Activated CD4-positive, CD25-positive, alpha-beta regulatory T cell treated with anti-CD3 and anti-CD28 coated beads, Interleukin-2, amount 50 U/mL, for 16 hours (primary cell): ENCODE results near the gene SEC24C.
"Not testable (repeated sequence)": the region's sequence is repeated elsewhere in the genome, so short reads cannot be mapped to it uniquely, and the experiment has no call there.

Experiments used
- DNase-seq: peaks from one replicate; pipeline ENCODE4 v3.0.0-alpha.2; 2020; ENCODE audit warnings: low read depth, low spot score

SEC24C gene

DNA sequence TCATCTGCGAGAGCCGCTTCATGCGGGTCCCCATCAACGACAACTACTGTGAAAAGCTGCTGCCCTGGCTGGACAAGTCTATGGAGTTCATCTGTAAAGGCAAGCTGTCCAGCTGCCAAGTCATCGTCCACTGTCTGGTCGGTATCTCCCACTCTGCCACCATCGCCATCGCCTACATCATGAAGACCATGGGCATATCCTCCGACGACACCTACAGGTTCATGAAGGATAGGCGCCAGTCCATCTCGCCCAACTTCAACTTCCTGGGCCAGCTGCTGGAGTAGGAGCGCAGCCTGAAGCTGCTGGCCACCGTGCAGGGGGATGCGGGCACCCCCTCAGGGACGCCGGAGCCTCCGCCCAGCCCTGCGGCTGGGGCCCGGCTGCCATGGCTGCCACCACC is 11.7 kb upstream of the SEC24C start:
- no peak for DNase-seq

DNA sequence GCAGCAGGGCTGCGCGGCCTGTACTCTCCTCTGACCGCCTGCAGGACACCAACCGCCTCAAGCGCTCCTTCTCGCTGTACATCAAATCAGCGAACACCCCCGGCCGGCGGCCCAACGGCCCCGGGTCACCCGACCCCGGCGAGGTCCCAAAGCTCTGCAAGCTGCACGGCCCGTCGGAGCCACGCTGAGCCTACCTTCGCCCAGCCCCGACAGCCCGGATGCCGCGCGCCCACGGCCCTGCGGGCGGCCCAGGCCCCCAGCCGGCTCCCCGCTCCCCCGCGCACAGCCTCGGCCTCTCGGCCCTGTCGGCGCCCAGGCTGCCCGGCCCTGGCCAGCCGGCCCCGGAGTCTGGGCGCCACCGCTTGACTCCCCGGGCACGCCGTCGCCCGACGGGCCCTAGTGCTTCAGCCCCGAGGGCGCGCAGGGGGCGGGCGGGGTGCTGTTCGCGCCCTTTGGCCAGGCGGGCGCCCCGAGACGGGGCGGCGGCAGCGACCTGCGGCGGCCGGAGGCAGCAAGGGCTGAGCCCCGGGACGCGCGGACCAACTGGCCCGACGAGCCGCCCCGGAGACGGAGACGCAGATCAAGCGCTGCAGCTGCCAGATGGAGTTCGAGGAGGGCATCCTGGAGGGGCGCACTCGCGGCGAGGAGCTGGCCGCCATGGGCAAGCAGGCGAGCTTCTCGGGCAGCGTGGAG is 11.1 kb upstream of the SEC24C start:
- no peak for DNase-seq

DNA sequence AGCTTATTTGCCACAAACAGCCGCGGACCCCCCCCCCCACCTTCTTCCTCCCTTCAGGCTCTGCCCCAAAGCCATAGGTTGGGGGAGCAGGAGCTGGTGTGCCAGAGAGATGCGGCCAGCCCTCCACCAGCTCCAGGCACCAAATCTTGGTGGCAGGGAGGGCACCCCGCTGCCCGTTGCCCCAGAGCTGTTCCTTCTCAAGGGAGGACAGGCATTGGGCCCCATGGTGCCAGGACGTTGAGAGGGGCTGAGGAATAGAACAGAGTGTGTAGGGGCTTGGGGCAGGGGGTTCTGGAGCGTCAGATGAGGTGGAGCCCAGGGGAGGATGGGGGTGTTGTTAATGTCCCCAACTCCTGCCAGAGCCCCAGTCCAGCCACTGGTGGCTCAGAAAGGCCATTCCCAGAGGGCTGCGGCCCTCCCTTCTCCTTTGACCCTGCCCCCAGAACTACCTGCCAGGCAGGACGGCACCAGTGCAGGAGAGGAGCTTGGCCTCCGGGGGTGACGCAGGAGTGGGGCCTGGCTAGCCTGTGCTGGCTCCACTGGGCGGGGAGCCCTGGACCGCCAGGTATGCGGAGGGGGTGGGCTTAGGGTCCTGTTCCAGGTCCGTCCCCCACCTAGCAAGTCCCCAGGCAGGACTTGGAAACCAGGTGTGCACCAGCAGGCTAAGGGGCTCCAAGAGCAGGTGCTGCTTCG is 10.0 kb upstream of the SEC24C start:
- DNase-seq = no peak

DNA sequence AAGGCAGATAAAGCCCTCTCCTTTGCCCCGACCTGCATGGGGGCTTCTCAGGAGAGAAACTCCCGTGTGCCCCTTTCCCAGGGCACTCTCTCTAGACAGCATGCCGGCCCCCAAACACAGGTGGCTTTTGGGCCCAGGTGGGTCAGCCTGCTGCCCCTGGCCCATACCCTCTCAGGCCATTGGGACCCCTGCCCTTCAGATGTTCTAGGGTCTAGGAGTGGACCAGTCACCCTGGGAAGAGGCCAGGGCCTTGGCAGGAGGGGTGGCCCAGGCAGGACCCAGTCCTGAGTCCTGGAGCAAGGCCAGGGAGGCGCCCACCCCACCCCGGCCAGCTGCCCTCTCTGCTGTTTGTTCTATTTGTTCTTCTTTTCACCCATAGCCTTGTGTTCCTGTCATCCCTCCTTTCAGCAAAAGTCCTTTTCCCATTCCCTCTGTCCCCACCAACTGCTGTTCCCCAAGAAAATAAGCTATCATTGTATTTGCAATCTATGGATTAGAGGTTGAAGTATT is 9.3 kb upstream of the SEC24C start:
- DNase-seq = no peak

DNA sequence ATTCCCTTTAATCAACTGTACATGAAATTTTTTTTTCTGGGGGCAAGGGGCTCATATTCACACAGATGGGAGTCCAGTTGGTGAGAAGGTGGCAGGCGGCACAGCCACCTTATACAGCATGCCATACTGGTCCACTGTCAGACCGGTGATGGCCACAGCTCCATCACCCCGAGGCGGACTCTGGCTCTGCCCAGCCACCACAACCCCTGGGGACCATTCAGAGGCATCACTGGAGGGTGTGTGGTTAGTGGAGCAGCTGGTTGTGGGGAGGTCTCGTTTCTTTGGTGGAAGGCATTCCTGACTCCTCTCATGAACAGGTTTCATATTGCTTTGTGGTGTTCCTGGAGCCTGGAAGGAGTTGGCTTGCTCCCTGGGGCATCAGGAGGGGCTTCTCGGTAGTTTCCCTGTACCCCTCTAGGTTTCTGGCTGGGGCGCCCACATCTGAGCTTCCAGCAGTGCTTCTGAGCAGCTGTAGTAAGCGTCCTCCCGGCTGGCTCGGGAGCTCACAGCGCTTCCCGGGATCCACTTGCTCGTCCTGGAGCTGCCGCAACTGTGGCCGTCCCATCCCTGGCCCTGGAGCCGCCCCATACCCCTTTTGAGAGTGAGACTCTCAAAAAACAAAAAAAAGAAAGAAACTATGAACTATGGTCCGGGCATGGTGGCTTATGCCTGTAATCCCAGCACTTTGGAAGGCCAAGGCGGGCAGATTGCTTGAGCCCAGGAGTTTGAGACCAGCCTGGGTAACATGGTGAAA is 3.5 kb upstream of the SEC24C start:
- not testable (repeated sequence) for DNase-seq

DNA sequence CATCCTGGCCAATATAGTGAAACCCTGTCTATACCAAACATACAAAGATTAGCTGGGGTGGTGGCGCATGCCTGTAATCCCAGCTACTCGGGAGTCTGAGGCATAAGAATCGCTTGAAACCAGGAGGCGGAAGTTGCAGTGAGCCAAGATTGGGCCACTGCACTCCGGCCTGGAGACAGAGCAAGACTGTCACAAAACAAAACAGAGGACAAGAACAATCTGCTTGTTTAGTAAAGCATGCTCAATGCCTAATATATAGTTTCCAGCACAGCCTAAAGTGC is 1.8 kb upstream of the SEC24C start:
- DNase-seq = no peak

DNA sequence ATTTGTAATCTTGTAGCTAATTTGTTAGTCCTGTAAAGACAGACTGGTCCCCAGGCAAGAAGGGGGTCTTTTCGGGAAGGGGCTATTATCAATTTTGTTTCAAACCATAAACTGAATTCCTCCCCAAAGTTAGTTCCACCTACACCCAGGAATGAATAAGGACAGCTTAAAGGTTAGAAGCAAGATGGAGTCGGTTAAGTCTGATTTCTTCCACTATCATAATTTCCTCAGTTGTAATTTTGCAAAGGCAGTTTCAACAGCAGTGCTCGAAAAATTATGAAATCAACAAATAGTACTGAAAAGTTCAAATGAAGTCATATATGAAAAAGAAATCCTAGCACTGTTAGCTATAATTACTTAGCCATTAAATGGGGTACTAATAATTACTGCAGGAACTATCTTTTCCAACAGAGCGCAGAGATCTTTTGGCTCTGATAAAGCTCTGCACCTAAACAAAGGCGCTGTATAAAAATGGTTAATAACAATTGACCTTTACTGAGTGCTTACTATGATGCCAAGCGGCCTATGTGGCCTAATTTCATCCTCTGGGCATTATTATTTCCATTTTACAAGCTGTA is 756 bp upstream of the SEC24C start:
- DNase-seq = no peak

DNA sequence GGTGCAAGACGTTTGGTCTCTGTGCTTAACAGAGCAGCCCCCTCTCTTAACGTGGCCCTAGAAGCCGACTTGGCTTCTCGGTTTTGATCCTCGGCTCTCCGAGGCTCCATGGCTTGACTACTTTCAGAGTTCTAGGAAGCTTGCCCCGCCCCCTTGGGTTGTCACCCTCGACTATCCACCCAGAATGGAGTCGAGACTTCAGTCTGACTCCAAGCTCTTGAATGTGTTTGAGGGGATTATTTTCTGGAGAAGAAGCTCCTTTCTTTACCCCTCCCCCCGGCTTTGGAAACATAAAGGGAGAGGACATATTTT is 448 bp downstream of the SEC24C start:
- peak; percentile 16 for DNase-seq

DNA sequence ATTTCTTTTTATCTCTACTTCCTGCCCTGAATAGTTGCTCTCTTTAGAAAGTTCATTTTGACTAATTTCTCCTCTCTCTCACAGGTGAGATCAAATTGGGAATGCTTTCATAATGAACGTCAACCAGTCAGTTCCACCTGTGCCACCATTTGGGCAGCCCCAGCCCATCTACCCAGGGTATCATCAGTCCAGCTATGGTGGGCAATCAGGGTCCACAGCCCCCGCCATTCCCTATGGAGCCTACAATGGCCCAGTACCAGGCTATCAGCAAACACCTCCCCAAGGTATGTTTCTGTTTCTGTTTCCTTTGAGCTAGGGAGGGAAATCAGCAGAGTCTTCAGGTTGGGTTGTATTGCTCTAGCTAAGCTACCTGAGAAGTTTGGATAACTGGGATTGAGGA is 2.5 kb downstream of the SEC24C start:
- no peak for DNase-seq

DNA sequence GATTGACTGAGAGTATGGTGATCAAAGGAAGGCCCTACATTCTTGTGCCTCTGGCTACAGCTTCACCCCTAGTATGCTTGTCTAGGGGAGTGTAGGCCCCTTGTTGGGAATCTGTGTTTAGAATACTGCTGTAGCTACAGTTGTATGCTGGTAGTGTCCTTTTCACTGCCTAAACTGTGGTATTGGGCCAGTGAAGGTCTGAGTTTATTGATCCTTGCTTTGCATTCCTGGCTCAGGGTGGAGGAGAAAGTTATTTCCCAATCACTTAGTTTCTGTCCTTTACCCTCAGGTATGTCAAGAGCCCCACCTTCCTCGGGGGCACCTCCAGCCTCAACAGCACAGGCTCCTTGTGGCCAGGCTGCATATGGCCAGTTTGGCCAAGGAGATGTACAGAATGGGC is 6.6 kb downstream of the SEC24C start:
- no peak for DNase-seq

DNA sequence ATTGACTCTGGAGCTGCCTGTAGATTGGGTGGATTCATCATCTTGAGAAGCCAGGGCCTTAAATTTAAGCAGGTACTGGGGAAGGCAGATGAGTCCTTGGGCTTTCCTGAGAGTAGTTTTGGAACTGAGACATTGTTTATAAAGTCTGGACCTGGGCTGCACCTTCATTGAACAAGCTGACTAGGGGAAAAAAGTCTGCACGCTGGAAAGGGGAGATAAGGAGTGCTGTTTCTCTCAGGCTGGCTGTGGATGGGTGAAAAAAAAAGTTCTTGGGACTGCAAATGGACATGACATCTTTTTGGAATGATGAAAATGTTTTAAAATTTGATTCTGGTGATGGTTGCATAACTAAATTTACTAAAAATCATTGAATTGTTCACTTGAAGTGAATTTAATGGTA is 12.0 kb downstream of the SEC24C start:
- no peak for DNase-seq

DNA sequence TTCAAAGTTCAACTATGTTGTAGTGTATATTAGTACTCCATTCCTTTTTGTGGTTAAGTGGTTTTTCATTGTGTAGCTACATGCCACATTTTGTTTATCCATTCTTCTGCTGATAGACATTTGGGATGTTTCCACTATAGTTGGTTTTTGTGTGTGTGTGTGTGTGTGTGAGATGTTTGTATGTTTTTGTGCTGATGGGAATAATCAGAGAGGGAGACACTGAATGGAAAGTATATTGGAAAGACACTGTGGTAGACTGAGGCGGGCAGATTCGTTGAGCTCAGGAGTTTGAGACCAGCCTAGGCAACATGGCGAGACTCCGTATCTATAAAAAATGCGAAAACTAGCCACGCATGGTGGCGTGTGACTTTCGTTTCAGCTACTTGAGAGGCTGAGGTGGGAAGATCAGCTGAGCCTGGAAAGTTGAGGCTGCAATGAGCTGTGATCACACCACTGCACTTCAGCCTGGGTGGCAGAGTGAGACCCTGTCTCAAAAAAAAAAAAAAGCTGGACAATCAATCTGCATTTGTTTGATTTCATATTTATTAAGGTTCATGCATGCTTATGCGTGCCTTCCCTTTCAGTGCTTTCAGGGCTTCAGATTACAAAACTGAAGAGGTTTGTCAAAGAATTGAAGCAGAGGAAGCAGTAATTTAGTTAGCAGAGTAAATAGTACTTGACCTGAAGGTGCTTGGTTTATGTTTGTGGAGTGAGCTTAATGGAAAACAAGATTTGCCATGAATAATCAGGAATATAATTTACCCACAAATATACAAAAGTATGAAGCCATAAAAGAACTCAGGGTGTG is 14.7 kb downstream of the SEC24C start:
- no peak for DNase-seq

DNA sequence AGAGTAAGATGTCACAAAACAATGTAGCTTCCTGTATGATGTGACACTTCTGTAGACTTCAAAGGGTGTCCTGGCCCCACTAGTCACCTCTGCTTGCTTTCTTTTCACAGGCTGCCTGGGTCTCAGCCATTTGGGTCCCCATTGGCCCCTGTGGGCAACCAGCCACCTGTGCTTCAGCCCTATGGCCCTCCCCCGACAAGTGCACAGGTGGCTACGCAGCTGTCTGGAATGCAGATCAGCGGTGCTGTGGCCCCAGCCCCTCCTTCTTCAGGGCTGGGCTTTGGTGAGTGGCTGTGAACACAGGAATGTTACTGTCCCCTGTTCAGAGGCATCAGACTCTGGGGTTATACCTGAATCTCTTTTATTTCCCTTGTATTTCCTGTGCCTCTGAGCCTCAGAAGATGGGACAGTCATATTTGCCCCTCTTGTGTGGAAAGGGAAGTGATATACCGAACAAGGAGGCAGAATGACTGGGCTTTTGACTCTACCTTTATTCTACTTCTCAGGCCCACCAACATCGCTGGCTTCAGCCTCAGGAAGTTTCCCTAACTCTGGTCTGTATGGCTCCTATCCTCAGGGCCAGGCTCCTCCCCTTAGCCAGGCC is 15.4 kb downstream of the SEC24C start:
- no peak for DNase-seq

DNA sequence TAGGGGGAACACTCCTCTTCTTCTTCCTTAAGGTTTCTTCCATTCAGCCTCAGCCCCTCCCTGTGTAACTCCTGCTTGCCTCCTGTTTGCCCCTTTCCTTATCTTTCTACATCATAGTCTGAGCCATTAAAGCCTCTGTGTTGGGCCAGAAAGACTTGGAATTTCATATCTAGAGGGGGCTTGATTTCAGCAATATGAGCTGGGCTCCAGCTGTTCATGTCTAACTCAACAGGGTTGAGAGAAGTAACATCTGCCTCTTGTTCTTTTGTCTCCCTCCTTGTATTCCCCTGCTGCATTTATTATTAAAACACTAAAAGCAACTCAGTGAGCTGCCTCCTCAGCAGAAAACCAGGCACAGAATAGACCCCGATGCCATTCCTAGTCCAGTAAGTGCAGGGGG is 17.6 kb downstream of the SEC24C start:
- no peak for DNase-seq

DNA sequence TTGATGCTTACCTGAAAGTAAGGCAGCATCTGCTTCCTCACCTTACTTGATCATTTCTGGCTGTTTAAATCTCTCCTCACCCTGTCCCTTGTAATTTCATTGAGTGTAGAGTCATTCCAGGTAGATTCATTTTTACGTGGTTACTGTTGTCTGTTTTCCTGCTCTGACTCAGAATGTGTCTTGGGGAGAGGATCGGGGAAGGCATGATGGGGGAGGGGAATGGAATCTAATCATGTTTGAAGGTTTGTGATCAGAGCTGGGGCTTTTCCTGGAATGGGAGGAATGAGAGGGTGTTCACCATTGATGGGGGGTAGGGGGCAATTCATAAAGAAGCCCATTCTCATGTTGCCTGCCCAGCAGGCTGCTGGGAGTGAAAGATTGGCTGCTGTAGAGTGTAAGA is 18.7 kb downstream of the SEC24C start:
- no peak for DNase-seq

DNA sequence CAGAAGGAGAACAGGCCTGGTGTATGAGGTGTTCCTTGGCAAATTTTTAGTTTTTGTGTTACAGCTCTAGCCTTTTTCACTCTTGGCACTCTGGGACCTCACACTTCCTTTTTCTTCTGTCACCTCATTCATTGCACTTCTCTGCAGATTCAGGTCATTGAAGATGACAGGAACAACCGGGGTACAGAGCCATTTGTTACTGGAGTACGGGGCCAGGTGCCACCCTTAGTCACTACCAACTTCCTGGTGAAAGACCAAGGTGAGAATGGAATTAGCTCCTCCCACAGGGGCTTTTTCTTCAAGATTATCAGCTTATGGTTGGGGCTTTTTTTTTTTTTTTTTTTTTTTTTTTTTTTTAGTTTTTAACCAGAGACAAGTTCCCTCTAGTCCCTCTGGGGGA is 19.2 kb downstream of the SEC24C start:
- no peak for DNase-seq

DNA sequence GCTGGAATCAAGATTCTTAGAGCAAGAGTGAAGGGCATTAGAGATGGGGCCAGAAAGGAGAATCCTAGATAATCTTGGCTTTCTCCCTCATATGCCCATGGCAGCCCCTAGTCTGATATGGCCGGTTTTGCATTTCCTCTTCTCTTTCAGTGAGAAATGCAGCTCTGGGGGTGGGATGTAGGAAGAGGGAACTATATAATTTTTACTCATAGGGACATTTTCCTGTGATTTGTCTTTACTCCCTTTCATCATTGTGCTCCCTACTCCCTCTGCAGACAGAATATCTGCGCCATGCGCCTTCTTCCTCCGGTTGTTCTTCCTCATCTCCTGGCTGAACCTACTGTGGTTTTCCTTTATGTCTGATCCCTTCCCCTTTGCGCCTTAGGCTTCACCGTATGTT is 20.9 kb downstream of the SEC24C start:
- DNase-seq = no peak

DNA sequence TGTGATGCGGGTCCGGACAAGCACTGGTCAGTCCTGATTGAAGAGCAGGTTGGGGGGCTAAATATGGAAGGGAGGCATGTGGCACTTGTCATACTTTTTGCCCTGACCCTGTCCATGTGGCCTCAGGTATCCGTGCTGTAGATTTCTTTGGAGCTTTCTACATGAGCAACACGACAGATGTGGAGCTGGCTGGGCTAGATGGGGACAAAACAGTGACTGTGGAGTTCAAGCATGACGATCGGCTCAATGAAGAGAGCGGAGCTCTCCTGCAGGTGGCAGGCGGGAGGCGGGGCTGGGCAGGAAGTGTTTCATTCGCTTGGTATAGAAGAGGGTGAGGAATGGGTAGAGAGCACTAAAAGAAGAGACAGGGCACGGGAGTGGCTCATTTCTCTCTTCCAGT is 24.7 kb downstream of the SEC24C start:
- DNase-seq = peak; percentile 34

DNA sequence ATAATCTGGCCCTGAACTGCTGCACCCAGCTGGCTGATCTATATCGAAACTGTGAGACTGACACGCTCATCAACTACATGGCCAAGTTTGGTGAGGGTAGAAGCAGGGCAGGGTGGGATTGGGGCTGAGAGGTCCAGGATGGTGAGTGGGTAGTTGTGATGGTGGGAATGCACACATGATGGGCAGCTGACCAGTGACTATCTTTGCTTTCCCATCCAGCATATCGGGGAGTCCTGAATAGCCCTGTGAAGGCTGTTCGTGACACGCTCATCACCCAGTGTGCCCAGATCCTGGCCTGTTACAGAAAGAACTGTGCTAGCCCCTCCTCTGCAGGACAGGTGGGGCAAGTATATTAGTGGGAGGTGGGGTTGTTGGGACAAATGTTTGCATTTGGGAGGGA is 25.2 kb downstream of the SEC24C start:
- DNase-seq = no peak

DNA sequence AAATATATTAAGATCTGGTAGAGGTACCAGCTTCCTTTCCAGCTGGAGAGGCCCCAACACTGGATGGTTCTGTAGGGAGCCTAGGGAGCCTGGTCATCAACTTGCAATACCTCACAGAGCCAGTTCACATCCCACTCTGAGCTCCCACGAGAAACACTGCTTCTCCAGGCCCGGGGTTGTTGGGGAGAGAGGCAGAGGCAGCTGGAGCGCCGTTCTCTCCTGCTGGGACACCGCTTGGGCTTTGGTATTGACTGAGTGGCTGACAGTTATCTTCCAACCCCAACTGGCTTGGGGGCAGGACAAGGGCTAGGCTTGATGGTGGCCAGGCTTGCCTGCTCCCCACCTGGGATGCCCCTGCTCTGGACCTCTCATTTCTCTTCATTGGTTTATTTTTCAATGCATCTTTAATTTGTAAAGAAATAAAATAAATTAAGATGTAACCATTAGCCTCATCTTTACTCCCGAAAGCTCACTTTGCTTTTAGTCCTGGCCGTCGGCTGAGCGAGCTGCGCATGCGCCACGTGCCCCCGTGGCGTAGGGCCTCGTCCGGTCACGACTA is 27.6 kb downstream of the SEC24C start:
- DNase-seq = peak; percentile 55
